NK-92 (cell line): ENCODE data around the gene ZEB1.

ENCODE experiments used
- DNase-seq: peaks from one replicate; lab custom pipeline; 2025; ENCODE audit not compliant: unreplicated experiment; lab: John Stamatoyannopoulos, UW

The ZEB1 gene

GRCh38 chr10:31318854-31319601, at the start of gene ZEB1:
Gene ZEB1 (plus strand): TSS chr10:31319216. CDS start chr10:31319235, 19 bp downstream.
- peak; percentile 71 for DNase-seq

DNA sequence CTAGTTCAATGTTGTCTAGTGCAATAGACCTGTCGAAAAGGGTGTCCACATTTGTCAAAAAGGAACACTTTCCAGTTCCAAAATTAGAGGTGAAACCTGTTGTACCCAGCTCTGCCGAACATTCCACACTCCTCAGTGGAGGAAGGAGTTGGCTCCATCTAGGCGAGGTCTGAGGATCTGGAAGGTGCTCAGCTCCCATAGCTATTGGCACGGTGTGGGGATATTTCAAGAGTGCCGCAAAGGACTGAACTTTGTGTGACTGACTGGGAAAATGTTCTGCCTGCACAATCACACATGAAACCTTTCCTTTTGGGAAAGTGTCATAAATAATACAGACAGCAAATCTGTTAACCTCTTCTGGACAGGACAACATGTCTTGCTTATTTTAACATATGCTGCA, 48.1 kb upstream of the ZEB1 start:
- no peak for DNase-seq

- DNase-seq = no peak
Observed at GRCh38 chr10:31272841-31273240, 46.2 kb upstream of the ZEB1 start.

DNA sequence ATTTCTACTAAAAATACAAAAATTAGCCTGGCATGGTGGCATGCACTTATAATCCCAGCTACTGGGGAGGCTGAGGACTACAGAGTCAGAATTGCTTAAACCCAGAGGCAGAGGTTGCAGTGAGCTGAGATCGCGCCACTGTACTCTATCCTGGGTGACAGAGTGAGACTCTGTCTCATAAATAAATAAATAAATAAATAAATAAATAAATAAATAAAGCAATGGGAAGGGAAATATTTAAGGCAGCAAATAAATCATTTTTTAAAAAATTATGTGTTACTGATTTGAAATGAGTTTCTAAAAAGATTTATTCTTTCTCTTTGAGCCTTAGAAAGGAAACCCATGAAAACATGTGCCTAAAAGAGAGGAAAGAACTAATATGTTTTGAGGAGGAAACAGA, 45.2 kb upstream of the ZEB1 start:
- DNase-seq = no peak

GRCh38 chr10:31274310-31274709, 44.7 kb upstream of the ZEB1 start:
- DNase-seq = no peak

- no peak for DNase-seq
Observed at GRCh38 chr10:31278279-31278941, 40.6 kb upstream of the ZEB1 start.

- no peak for DNase-seq
Observed at GRCh38 chr10:31280972-31281371, 38.0 kb upstream of the ZEB1 start.

- no peak for DNase-seq
Observed at GRCh38 chr10:31288001-31288400, 31.0 kb upstream of the ZEB1 start.

DNA sequence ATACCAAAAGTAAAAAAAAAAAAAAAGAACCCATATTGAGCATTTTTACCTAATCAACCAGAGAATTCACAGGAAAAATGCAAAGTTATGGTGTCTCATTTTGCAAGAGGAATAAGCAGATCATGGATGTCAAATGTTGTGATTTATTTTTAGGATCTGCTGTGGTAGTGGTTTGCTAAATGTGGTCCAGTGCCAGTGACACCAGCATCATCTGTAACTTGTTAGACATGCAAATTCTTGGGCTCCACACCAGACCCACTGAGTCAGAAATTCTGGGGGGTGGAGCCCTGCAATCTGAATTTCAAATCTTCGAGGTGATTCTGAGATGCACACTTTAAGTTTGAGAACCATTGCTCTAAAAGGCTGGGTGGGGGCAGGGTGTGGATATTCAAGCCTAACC, 30.1 kb upstream of the ZEB1 start:
- no peak for DNase-seq

DNA sequence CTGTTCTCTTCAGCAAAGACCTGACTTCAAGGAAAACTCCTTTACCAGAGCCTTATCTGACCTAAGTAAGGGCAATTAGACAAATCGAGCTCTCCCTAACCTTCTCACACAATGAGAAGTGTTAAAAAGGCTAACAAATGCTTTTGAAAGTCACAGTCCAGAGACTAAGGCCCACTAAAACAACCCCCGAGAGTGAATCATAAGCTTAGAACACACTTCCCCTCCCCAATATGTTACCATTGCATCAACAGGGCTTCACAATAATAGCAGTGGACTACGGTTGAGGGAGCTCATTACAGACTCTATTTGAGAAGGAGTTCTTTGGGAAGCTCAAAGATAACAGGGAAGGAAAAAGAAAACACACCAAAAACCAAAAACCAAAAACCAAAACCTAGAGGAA, 28.6 kb upstream of the ZEB1 start:
- no peak for DNase-seq

- no peak for DNase-seq
Observed at GRCh38 chr10:31291123-31291522, 27.9 kb upstream of the ZEB1 start.

GRCh38 chr10:31294558-31294957, 24.5 kb upstream of the ZEB1 start:
- no peak for DNase-seq

DNA sequence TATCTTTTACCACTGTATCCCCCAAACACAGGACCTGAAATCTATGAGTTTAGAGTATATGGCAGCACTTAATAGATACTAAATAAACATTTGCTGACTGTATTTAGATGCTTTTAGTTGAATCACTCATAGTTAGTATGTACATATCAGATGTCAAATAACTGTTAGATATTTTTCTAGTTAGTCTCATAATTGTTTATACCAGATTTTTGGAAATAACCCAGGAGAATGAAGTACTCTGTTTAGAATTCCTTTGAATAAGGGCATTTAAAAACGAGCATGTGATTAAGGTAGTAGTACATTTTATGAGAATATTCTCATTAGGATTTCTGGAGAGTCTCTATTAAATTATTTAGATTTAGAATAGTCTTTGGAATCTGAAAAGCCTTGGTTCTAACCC, 22.3 kb upstream of the ZEB1 start:
- DNase-seq = no peak

- DNase-seq = no peak
Observed at GRCh38 chr10:31299119-31299518, 19.9 kb upstream of the ZEB1 start.

GRCh38 chr10:31303212-31303611, 15.8 kb upstream of the ZEB1 start:
- DNase-seq = no peak

DNA sequence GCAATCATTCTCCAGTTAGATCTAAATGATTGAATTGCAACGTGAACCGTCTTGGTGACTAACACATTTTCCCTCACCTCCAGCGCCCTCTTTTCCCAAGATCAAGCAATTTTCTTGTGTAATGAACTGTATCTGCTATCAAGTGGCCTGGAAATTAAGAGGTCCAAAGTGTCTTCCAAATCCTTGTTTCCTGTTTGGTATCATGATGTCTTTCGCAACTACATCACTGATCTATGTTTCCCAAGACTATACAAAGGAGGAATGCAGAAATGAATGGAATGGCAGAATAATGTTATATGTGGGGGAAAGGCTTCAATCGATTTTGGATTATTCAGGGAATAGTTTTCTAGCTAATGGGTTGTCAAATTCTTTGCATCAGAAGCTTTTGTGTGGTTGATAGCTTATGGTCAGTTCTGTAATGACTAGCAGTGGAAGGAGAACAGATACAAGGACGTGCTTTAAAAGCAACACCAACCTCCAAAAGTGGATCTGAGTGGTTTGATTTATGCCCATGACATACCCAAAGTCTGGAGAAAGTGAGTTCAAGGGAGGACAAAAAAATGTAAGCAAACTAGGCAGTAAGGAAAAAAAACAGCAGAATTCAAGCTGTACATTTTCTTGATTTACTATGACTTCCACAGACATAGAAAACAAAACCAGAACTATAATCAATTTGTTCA, 14.6 kb upstream of the ZEB1 start:
- DNase-seq = no peak

- no peak for DNase-seq
Observed at GRCh38 chr10:31313396-31313795, 5.6 kb upstream of the ZEB1 start.

GRCh38 chr10:31314256-31315150, 4.5 kb upstream of the ZEB1 start:
- no peak for DNase-seq

DNA sequence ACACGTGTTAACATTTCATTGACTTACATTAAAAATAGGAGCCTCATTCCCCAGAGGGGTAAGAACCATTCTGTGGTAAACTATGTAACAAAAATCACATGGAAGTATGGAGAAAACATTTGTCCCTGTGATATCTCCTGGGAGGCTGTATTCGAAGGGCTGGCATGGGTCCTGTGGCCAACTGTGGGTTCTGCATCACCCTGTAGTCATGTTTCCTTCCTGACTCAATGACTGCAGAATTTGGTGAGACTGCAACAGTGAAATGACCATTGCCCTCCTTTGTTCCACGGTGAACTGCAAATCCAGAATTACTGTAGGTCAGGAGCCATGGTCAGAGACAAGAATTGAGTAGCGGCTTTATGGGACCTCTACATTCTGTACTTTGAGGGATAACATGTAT, 3.6 kb upstream of the ZEB1 start:
- no peak for DNase-seq

- no peak for DNase-seq
Observed at GRCh38 chr10:31317171-31317570, 1.8 kb upstream of the ZEB1 start.
